CD4-positive, alpha-beta T cell treated with Interleukin-4 for 1 hour (primary cell): Measurements from ENCODE around the gene CCND2.

Source experiments
- DNase-seq, 2 donors: peaks; one replicate each; pipeline ENCODE4 v3.0.0-alpha.2; 2020 to 2022

Gene CCND2

DNA sequence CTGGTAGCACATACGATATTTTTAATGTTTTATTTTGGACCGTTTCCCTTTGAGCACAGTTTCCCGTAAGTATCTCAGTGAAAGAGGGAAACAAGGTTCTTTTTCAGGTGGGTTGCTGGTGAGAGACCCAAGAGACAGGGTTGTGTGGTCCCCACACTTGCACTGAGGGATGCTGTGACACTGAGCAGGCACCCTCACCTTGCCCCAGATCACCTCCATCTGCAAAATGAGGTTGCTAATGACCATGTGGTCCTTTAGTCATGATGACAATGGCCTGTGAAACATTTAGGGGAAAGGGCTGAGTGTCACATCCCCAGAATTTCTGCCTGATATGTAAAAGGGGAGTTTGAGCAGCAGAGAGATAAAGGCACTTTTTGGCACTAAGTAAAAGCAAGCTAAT is 4.3 kb downstream of the CCND2 start:
- DNase-seq, result no peak

DNA sequence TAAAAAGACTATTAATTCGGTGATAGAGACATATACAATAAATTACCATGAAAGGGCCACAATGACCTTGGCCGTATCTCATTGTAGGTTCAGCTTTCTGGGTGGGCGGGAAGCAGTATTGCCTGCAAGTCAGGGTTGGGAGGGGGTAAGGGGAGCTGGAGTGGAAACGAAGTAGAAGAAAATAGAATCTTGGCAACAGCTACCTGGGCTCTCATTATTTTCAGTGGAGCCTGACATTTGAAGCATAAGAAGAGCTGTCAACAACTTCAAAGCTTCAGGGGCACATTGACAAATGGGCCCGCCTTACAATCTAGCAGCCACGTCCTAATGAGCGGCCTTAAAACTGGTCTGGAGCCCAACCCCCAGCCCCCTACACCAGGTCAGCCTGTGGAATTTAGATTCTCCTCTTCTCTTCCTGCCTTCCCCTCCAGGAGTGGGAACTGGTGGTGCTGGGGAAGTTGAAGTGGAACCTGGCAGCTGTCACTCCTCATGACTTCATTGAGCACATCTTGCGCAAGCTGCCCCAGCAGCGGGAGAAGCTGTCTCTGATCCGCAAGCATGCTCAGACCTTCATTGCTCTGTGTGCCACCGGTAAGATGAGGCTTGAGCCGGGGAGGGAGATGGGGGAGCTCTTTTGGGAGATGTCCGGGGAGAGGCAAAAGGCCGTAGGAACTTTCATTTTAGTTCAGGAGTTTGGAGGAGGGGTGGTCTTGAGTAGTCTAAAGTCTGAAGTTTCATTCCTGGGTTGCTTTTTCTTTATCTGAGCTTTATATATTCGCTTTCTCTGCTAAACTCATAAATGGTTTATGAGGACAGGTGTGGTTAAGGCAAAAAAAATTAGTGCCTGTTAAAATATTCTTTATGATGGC is 5.0 kb downstream of the CCND2 start:
- peak in 1 of 2 donors; percentile 58 for DNase-seq

DNA sequence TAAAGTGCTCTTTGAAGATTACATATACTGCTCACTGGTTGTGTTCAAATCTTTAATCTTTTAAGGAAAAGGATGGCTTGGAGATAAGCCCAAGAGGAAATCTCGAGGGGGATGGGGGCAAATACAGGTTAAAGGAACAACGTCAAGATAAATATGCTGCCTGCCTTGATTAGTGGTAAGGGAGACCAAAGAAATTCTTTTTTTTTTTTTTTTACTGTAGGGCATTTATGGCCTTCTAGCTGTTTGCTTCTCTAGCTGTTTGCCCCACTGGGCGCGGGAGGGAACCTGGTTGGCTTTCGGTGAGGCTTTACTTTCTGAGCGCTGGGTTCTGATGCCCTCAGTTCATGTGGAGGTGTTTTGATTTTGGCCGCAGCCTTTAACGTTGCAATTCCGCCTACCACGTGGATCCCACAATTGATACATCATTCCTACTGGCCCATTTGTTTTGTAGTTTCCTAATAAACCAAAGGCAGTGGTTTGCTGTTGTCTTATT is 5.7 kb downstream of the CCND2 start:
- no peak for DNase-seq

GRCh38 chr12:4280351-4281163 is 7.0 kb downstream of the CCND2 start:
- DNase-seq, result no peak

DNA sequence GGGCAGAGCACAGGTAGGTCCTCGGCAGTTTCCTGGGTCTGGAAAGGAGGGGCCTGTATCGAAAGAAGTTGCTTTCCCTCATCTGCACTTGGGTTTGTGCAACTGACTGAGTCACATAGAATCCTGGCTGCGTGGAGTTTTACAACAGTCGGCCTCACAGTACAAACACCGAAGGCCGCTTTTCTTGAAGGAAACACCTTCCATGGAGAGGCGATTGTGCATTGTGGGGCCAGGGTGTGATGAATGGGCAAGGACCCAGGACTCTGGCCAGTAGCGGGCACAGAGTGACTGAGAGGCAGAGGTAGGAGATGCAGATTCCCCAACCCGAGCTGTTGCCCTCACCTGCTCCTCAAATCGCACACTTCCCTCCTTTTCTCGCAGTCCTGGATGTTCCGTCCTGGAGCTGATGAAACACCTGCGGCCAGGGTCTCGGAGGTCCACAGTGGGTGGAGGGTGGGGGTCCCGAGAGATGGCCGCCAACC is 7.7 kb downstream of the CCND2 start:
- no peak for DNase-seq

GRCh38 chr12:4282103-4282891 is 8.7 kb downstream of the CCND2 start:
- DNase-seq, result no peak

GRCh38 chr12:4282892-4283511 is 9.4 kb downstream of the CCND2 start:
- no peak for DNase-seq

- DNase-seq, result no peak
Observed at GRCh38 chr12:4283512-4284255, 10.1 kb downstream of the CCND2 start.

DNA sequence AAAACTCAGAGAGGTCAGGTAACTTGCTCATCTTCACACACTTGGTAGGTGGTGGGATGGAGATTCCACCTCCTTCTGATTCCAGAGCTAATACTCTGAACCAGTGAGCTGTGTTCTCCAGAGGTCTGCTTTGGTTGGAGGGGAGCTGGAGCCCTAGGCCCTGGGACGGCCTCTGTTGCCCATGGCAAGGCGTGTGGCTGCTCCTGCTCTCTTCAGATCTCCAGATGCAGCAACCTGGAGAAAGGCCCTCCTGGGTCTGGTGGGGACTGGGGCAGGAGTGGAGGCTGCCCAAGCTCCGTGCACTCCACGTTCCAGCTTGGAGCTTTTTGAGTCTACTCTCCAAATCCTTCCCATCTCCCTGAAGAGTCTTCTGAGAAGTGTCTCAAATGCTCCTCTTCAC is 10.7 kb downstream of the CCND2 start:
- DNase-seq, result no peak

GRCh38 chr12:4285070-4285469 is 11.5 kb downstream of the CCND2 start:
- no peak for DNase-seq

GRCh38 chr12:4286228-4286627 is 12.7 kb downstream of the CCND2 start:
- no peak for DNase-seq

DNA sequence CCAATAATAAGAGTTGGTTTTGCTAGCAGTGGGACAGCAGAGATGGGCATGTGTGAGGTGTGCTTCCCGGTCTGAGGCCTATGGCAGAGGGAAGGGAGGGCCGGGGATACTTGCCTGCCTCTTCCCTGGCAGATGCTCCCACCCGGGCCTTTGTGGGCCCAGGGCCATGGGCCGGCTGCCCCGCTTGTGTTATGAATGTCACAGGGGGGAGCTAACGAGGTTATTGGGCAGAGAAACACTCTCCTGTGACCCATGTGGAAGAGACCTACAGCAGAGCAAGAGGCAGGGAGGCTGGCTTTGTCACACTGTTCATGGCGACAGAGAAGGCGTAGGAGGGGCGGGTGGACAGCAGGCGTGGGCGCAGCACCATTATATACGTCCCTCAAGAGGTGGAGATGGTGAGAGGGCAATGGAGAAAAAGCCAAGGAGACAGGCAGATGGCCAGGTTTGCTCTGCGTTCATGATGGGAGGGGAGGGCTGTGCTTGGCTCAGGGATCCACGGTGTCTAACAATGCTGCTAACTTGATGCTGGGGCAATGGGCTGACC is 13.3 kb downstream of the CCND2 start:
- DNase-seq, result no peak

GRCh38 chr12:4287325-4288211 is 14.0 kb downstream of the CCND2 start:
- DNase-seq, result no peak

- DNase-seq, result no peak
Observed at GRCh38 chr12:4288296-4289131, 15.0 kb downstream of the CCND2 start.

GRCh38 chr12:4289231-4289878 is 15.8 kb downstream of the CCND2 start:
- DNase-seq, result peak in 1 of 2 donors; percentile 32

DNA sequence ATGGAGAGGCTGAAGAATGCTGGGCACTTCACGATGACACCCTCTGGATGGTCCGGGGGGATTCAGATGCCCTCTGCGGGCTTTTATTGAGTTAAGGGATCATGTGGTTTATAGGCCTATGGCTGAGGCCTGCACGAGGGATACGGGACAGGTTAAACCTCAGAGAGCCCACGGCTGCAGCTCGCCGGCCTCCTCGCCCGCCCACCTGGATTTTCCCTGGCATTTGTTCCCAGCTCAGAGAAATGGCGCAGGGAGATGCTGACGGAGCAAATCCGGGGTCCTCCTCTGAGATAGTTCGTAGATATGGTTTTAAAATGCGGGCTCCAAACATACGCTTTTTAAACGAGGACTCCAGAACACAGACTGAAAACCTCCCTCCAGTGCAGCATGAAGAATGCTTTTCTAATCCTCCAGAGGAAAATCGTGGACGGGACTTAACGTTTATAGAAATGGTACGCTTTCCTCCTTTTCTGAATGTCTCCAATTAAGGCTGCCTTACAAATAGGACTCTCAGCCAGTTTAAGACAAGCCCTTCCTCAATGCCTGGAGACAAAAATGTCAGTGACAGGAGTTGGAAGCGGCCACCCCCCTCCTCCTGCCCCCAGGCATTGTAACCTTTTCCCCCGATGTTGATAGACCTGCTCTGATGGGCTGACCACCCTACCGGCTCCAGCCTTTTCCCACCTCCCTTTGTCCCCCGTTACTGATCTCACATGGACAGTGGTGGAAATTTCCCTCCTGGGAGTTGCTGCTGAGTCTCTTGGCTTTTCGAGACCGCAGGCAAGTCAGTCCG is 16.6 kb downstream of the CCND2 start:
- no peak for DNase-seq

DNA sequence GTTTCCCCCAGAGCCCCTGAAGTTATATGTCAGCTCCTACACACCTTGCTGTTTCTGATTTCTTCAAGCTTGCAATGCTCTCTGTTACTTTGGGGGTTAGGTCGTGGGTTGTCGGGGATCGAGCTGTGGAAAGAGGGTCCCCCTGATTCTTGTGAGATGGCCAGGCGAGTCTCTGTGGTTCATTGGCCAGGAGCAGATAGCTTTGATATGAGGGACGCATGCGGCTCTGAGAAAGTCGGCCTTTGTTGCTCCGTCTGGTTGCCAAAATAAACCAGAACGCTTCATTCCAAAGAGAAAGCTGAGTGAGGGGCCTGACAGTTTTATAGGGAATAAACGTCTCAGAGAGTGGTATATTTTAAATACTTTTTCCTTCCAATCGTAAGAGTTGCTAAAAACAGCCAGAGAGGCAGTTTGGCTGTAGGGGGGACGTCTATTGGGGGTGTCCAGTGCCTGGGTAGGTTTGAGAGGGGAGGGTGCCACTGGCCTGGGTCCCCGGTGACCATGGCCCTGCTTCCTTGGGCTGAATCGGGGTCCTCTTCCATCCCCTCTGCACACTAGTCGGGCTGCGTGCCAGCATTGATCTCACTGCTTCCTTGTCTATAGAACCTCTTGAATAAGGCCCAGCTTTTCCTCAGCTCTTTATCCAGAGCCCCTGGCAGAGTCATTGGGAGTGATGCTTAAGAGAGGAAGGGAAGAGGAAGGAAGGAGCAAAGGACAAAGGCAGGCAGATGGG is 18.9 kb downstream of the CCND2 start:
- DNase-seq, result no peak
